Astrocyte of the spinal cord (primary cell): Measurements from ENCODE around the gene SPATA3.

Source experiments
- DNase-seq: peaks from one replicate; pipeline ENCODE4 v3.0.0; 2011; ENCODE audit warnings: low read depth, low spot score
- H3K4me3 ChIP-seq: 2 replicates; pipeline ENCODE4 v1.5.1; 2011; ENCODE audit warnings: low read depth, mild to moderate bottlenecking, low read length, moderate library complexity
- in situ Hi-C: cut with HindIII; loops from 2 replicates; pipeline ENCODE4 v1.10.0; 2017; ENCODE audit warnings: low sequenced_read_pairs
- TF ChIP-seq, protein P1 (sequence below): IDR thresholded peaks from 2 replicates; pipeline ENCODE4 v1.5.1; 2012; ENCODE audit warnings: low read depth, mild to moderate bottlenecking, low read length, inconsistent platforms

Gene SPATA3

DNA sequence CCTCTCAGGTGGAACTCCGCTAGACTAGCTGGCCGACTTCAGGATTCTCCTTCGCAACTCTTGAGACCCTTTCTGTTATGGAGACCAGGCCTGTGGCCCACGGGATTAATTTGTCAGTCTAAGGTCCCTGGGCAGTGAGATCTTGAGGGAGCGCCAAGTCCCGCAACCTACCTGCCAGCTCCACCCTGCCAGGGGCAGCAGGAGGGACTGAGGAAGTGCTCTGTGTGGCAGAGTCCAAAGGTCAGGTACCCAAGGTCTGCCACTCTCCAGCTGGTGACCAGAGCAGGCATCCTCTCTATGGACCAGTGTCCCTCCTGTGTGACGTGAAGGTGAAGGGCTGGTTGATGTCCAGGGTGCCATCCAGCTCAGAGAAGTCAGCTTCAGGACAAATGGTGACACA lies 4.3 kb upstream of the SPATA3 start:
- DNase-seq = no peak
- in situ Hi-C loops = no loop called here
- TF ChIP-seq, protein P1, sequence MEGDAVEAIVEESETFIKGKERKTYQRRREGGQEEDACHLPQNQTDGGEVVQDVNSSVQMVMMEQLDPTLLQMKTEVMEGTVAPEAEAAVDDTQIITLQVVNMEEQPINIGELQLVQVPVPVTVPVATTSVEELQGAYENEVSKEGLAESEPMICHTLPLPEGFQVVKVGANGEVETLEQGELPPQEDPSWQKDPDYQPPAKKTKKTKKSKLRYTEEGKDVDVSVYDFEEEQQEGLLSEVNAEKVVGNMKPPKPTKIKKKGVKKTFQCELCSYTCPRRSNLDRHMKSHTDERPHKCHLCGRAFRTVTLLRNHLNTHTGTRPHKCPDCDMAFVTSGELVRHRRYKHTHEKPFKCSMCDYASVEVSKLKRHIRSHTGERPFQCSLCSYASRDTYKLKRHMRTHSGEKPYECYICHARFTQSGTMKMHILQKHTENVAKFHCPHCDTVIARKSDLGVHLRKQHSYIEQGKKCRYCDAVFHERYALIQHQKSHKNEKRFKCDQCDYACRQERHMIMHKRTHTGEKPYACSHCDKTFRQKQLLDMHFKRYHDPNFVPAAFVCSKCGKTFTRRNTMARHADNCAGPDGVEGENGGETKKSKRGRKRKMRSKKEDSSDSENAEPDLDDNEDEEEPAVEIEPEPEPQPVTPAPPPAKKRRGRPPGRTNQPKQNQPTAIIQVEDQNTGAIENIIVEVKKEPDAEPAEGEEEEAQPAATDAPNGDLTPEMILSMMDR = no peak
- no peak overlapping the region for H3K4me3 ChIP-seq

DNA sequence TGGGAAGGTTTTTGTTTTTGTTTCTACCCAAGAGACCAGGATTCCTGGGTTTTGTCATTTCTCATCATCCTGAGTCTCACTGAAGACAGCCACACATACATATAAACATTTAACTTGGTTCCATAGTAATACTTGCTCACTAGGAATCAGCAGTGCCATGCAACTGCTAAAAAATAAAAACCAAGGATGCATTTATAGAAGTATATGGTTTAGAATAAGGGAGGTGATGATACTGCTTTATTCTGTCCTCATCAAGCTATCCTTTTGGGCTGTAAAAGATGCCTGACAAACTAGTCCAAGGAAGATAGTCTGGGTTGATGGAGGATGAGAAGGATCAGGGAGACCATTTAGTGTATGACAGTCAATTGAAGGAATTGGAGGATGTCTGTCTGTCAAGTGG lies 740 bp downstream of the SPATA3 start:
- no peak overlapping the region for H3K4me3 ChIP-seq
- in situ Hi-C loops = no loop called here
- no peak for DNase-seq
- TF ChIP-seq, protein P1 = no peak

DNA sequence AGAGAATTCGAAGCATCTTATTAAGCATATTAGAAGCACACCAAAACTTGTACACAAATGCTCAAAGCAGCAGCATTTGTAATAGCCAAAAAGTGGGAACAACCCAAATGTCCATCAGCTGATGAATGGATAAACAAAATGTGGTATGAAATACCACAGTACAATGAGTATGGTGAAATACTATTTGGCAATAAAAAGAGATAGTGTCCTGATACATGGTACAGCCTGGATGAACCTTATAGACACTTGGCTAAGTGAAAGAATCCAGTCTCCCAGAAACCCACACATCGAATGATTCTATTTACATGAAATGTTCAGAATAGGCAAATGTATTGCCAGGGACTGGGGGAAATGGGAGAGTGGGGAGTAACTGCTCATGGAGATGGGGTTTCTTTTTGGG lies 3.0 kb downstream of the SPATA3 start:
- no peak overlapping the region for H3K4me3 ChIP-seq
- in situ Hi-C loops = no loop called here
- DNase-seq = no peak
- TF ChIP-seq, protein P1 = no peak

DNA sequence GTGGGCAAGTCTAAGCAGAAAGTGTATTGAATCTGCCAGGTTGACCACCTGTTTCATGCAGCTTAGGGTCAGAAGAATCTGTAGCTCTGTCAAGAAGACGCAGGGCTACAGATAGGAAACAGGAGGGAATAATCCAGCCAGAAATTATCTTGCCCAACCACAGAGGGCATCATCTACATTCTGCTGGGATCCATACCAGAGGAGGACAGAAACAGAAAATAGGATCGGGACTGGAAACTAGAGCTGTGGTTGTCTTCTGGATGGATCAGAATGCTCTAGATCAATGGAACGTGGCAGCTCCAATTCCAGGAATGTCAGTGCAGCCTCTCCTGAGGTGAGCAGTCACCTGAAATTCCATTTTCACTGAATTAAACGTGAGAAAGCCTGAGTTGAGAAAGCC lies 3.6 kb downstream of the SPATA3 start:
- no peak overlapping the region for H3K4me3 ChIP-seq
- in situ Hi-C loops = no loop called here
- DNase-seq = no peak
- TF ChIP-seq, protein P1 = no peak

DNA sequence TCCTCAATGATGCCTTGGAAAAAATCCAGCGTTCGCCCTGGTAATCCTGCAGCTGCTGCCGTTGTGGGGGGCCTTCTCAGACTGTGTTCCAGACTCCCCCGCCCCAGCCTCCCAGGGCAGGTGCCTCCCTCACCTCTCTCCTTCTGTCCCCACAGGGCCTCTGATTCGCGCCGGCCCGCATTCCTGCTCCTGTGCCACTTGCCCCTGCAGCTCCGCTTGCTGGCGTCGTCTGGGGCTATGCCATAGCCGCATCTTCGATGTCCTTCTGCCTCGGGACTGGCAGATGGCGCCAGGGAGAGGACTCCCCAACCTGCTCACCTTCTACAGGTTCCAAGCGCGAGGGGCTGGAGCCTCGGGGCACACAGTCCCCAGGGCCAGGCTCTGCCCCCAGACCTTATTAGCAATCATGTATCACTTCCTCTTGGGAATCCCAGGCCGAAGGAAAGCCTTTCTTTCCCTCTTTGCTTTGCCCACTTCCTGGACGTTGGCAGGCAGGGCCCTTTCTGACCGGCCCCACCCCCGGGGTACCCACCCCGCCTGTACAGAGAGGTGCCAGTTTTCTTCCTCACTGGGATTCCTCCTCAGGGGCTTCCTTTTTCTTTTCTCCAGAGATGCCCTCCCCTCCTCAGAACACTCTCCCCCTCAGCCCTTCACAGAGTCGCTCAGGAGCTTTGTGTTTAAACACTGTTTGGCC lies 4.4 kb downstream of the SPATA3 start:
- TF ChIP-seq, protein P1 = no peak
- in situ Hi-C loops = no loop called here

DNA sequence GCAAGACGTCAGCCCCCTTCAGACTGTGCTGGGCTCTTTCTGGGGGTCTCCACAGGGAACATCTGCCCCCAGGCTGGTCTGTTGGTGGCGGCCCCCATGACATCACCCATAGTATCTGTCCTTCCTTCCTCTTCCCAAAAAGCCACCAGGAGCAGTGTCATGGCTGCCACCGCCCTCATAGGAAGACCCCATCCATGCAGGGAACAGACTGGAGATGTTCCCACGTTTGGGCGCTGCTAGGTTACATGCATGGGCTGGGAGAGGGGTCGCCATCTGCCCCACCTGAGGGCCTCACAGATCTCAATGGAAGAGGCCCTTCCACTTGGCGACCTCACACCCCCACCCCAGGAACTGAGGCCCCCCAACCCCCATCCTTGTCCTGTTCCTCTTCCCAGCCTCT lies 5.1 kb downstream of the SPATA3 start:
- no peak overlapping the region for H3K4me3 ChIP-seq
- in situ Hi-C loops = no loop called here
- no peak for DNase-seq
- TF ChIP-seq, protein P1 = no peak

More for the DNA sequence above, 4.4 kb downstream of the SPATA3 start:
- no peak for DNase-seq
- H3K4me3 ChIP-seq = no peak overlapping the region
